ENCODE results near the gene STK32A.
A peak's percentile ranks its signal among the peaks of the same experiment; 100 is the strongest.

STK32A gene

DNA sequence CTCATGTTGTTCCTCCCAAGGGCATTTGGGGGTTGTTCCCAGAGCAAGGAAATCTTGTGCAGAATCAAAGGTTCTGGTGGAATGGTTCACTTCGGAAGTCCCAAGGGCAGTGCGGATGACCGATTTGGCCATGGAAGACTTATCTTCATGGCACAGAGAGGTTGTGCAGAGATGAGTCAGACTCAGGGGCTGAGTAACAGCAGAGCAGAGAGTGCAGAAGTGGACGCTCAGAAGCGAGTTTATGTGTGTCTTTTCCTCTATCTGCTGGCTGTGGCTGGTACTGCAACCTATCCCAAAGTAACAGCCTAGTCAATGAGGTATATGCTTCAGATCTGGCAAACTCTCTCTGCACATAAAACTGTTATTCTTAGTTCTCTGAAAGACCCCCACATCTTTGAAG is 157.0 kb downstream of the STK32A start:
- no peaks in the 10 kb centered on the region for H3K9me2 ChIP-seq (ENCODE audit: low read depth, low read length)
- H2AFZ ChIP-seq (ENCODE audit: low read length), result no peak overlapping the region
- no peaks in the 10 kb centered on the region for H3F3A ChIP-seq (ENCODE audit: insufficient read depth, low read length)
- H3K36me3 ChIP-seq (ENCODE audit: insufficient read depth, low read length), result no peaks in the 10 kb centered on the region
- H3K79me2 ChIP-seq (ENCODE audit: insufficient read depth, low read length), result no peaks in the 10 kb centered on the region
- H3K4me3 ChIP-seq (ENCODE audit: low read depth, low read length, poor library complexity, severe bottlenecking), result no peak overlapping the region
- H3K4me1 ChIP-seq (ENCODE audit: insufficient read depth, low read length, severe bottlenecking), result no peaks in the 10 kb centered on the region
- TF ChIP-seq EZH2 (IDR thresholded peaks at IDR 0.05; ENCODE audit: borderline replicate concordance, low read length), result no peak
- TF ChIP-seq, protein P1, sequence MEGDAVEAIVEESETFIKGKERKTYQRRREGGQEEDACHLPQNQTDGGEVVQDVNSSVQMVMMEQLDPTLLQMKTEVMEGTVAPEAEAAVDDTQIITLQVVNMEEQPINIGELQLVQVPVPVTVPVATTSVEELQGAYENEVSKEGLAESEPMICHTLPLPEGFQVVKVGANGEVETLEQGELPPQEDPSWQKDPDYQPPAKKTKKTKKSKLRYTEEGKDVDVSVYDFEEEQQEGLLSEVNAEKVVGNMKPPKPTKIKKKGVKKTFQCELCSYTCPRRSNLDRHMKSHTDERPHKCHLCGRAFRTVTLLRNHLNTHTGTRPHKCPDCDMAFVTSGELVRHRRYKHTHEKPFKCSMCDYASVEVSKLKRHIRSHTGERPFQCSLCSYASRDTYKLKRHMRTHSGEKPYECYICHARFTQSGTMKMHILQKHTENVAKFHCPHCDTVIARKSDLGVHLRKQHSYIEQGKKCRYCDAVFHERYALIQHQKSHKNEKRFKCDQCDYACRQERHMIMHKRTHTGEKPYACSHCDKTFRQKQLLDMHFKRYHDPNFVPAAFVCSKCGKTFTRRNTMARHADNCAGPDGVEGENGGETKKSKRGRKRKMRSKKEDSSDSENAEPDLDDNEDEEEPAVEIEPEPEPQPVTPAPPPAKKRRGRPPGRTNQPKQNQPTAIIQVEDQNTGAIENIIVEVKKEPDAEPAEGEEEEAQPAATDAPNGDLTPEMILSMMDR (IDR thresholded peaks at IDR 0.05; ENCODE audit: low read length), result peak; percentile 43; the same call in 1 of the 2 replicates
- H3K9ac ChIP-seq (ENCODE audit: low read length), result no peak overlapping the region
- no peaks in the 10 kb centered on the region for H3K9me3 ChIP-seq (ENCODE audit: low read length)
- H4K20me1 ChIP-seq (ENCODE audit: insufficient read depth, low read length), result no peaks in the 10 kb centered on the region
- no peak overlapping the region for H3K4me2 ChIP-seq (ENCODE audit: low read length)
- no peaks in the 10 kb centered on the region for H3K27me3 ChIP-seq (ENCODE audit: insufficient read depth, low read length)
- no peak overlapping the region for H3K27ac ChIP-seq (ENCODE audit: low read depth, low read length, poor library complexity, severe bottlenecking)

DNA sequence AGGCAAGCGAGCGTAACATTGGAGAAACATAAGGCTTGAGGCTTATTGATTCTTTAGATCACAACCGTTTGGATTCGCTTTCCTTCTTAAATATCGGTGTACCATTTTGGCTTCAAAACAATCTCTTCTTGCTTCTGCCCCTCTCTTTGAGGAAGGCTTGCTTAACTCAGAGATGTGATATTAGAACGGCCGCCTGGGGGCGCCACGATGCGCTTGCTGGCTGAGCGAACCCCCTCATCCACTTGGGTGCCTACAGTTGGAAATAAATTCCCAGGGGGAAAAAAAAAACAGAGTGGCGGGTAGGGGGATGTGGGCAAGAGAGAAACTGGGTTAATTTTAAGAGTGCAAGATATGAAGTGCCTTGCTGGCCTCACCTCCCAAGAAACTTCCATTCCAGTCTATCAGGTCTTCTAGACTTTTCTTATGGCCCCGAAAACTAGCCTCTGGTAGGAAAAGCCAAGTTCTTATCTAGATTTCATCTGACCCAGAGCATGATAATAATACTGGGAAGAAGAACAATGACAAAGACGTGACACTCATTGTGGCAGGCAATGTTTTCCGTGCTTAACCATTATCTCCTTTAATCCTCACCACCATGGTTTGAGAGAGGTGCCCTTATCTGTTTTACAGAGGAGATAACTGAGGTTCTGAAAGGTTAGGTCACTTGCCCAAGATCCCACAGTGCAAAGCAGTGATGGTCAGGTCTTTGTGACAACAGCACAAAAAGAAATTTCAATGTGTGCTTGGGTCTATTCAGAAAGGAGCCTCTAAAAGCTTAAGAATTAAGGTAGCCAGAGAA is 159.2 kb downstream of the STK32A start:
- no peak overlapping the region for H3K9ac ChIP-seq (ENCODE audit: low read length)
- TF ChIP-seq EZH2 (IDR thresholded peaks at IDR 0.05; ENCODE audit: borderline replicate concordance, low read length), result no peak
- TF ChIP-seq, protein P1 (IDR thresholded peaks at IDR 0.05; ENCODE audit: low read length), result peak; percentile 46

DNA sequence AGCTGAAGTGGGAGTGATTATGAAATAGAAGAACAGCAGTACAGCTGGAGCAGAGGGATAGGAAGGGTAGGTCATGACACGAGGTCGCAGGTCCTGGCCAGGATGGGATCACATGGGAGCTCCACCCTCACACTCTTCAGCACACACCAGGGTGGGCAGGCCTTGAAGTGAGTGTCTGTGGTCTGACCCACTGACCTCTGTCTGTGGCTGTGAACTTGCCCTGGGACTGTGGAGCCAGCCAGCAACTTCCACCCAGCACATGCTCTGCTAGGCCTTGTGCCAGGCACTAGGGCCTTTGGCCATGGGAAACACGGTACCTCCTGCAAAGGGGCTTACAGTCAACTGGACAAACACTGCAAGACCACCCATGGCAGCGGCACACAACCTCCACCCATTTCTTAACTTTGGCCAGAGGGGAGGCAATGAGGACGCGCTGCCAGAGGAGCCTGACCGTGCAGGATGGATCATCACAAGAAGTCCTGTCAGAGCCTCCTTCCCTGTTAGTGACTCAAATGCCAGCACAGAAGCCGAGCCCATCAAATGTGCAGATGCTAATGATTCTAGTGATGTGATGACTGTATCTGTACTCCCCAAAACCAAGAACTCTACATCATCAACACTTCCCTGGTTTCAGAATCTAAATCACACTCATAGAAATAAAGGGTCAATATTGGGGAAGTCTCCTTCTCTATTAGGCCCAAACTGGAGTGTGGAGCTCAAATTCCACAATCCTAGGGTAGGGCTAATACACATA is 161.4 kb downstream of the STK32A start:
- no peaks in the 10 kb centered on the region for H3K9me2 ChIP-seq (ENCODE audit: low read depth, low read length)
- no peak overlapping the region for H3K4me2 ChIP-seq (ENCODE audit: low read length)
- H3F3A ChIP-seq (ENCODE audit: insufficient read depth, low read length), result no peaks in the 10 kb centered on the region
- no peaks in the 10 kb centered on the region for H3K36me3 ChIP-seq (ENCODE audit: insufficient read depth, low read length)
- no peak overlapping the region for H3K9ac ChIP-seq (ENCODE audit: low read length)
- H3K9me3 ChIP-seq (ENCODE audit: low read length), result no peaks in the 10 kb centered on the region
- no peaks in the 10 kb centered on the region for H3K79me2 ChIP-seq (ENCODE audit: insufficient read depth, low read length)
- no peak for TF ChIP-seq EZH2 (IDR thresholded peaks at IDR 0.05; ENCODE audit: borderline replicate concordance, low read length)
- TF ChIP-seq, protein P1 (IDR thresholded peaks at IDR 0.05; ENCODE audit: low read length), result no peak
- H4K20me1 ChIP-seq (ENCODE audit: insufficient read depth, low read length), result no peaks in the 10 kb centered on the region
- H3K27me3 ChIP-seq (ENCODE audit: insufficient read depth, low read length), result no peaks in the 10 kb centered on the region
- no peak overlapping the region for H3K27ac ChIP-seq (ENCODE audit: low read depth, low read length, poor library complexity, severe bottlenecking)
- H3K4me3 ChIP-seq (ENCODE audit: low read depth, low read length, poor library complexity, severe bottlenecking), result no peak overlapping the region
- no peak overlapping the region for H2AFZ ChIP-seq (ENCODE audit: low read length)
- H3K4me1 ChIP-seq (ENCODE audit: insufficient read depth, low read length, severe bottlenecking), result no peaks in the 10 kb centered on the region

More for the DNA sequence above, 159.2 kb downstream of the STK32A start:
- Histone ChIP-seq H3K4me1 (ENCODE audit: insufficient read depth, low read length, severe bottlenecking) (no peaks in the 10 kb centered on the region), H3K27ac (ENCODE audit: low read depth, low read length, poor library complexity, severe bottlenecking) (no peak overlapping the region), H3F3A (ENCODE audit: insufficient read depth, low read length) (no peaks in the 10 kb centered on the region), H3K9me3 (ENCODE audit: low read length) (no peaks in the 10 kb centered on the region), H3K9me2 (ENCODE audit: low read depth, low read length) (no peaks in the 10 kb centered on the region), H2AFZ (ENCODE audit: low read length) (no peak overlapping the region), H3K36me3 (ENCODE audit: insufficient read depth, low read length) (no peaks in the 10 kb centered on the region), H3K27me3 (ENCODE audit: insufficient read depth, low read length) (no peaks in the 10 kb centered on the region), H3K4me3 (ENCODE audit: low read depth, low read length, poor library complexity, severe bottlenecking) (no peak overlapping the region), H3K4me2 (ENCODE audit: low read length) (no peak overlapping the region), H4K20me1 (ENCODE audit: insufficient read depth, low read length) (no peaks in the 10 kb centered on the region), H3K79me2 (ENCODE audit: insufficient read depth, low read length) (no peaks in the 10 kb centered on the region)
